HG03457 (cell line): ENCODE measurements around the gene RNU2-1.
"Not testable (repeated sequence)": the region's sequence is repeated elsewhere in the genome, so short reads cannot be mapped to it uniquely, and the experiment has no call there.

ENCODE experiments used
- ATAC-seq: cut with Tn5 transposase; IDR thresholded peaks from one replicate; pipeline ENCODE4 v1.9.1; 2021; ENCODE audit warnings: moderate number of reproducible peaks; ENCODE audit not compliant: unreplicated experiment

Gene RNU2-1

GRCh38 chr17:43216762-43217613 is 16.8 kb downstream of the RNU2-1 start:
- ATAC-seq = no peak

DNA sequence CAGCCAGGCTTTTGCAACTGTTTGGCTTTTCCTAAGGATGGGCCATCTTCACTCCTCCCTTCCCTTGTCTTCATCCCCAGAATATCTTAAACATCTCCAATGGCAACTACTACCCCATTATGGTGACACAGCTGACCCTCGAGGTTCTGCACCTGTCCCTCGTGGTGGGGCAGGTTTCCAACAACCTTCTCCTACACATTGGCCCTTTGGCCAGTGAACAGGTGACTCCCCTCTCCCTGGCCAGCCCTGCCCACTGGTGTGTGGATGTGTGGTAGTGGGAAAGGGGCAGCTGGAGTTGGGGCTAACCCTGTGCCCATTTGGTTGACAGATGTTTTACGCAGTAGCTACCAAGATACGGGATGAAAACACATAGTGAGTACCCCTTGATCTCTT is 17.4 kb downstream of the RNU2-1 start:
- no peak for ATAC-seq

DNA sequence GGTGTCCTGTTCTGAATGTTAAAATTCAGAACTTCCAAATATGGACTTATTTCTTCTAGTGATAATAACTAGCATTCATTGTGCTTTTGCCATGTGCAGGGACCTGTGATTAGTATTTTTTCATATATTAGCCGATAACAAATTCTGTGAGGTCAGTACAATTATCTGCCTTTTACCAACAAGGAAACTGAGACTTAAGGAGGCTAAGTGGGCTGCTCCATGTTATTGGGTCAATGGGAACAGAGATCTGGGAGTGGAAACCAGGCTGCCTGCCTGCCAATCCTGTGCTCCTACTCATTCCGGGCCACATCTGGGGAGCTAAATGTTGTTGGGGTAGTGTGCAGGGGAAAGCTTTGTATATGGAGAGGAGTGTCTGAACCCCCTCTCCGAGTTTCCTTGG is 18.4 kb downstream of the RNU2-1 start:
- no peak for ATAC-seq

DNA sequence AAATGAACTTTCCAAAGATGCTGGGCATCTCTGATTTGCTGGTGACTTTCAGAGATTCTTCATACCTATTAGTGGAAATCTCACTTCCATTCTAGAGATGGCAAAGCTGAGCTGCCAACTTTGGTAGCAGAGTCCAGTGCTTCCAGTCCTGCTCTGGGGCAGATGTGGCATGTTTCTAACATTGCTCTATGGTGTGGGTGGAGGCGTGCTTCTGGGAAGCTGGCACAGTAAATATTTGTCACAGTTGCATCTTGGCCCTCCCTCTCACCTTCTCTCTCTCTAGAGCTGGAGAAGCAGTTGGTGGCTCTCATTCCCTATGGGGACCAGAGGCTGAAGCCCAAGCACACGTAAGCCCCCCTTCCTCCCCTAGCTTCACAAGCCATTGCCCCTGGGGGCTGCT is 20.2 kb downstream of the RNU2-1 start:
- ATAC-seq = no peak

- no peak for ATAC-seq
These were observed 20.9 kb downstream of the RNU2-1 start for GRCh38 chr17:43212641-43213490.

- no peak for ATAC-seq
These were observed 22.0 kb downstream of the RNU2-1 start, which contains the start of gene TMEM106A for GRCh38 chr17:43211480-43212402. TSS of gene TMEM106A (plus strand) at chr17:43211875. CDS start at chr17:43213042, 1,167 bp downstream.

- ATAC-seq = no peak
These were observed 22.7 kb downstream of the RNU2-1 start for GRCh38 chr17:43211123-43211479.

GRCh38 chr17:43210576-43210975 is 23.2 kb downstream of the RNU2-1 start:
- ATAC-seq = no peak

- ATAC-seq = not testable (repeated sequence)
These were observed 30.8 kb downstream of the RNU2-1 start for GRCh38 chr17:43203013-43203412.

DNA sequence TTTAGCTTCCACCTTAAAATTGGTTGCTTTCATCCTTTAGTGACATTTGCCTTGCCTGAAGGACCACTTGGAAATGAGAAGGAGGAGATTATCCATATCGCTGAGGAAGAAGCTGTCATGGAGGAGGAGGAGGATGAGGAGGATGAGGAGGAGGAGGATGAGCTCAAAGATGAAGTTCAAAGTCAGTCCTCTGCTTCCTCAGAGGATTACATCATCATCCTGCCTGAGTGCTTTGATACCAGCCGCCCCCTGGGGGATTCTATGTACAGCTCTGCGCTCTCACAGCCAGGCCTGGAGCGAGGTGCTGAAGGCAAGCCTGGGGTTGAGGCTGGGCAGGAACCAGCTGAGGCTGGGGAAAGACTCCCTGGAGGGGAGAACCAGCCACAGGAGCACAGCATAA is 33.6 kb downstream of the RNU2-1 start:
- ATAC-seq = no peak

- ATAC-seq = no peak
These were observed 34.1 kb downstream of the RNU2-1 start for GRCh38 chr17:43199633-43200032.

DNA sequence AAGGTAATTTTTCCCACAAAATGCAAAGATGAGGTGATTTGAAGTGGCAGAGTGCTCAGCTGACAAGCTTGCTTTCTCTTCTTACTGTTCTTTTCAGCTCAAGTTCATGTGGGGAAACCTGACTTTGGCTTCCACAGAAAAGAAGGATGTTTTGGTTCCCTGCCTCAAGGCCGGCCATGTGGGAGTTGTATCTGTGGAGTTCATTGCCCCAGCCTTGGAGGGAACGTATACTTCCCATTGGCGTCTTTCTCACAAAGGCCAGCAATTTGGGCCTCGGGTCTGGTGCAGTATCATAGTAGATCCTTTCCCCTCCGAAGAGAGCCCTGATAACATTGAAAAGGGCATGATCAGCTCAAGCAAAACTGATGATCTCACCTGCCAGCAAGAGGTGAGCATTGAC is 40.5 kb downstream of the RNU2-1 start:
- ATAC-seq = no peak

DNA sequence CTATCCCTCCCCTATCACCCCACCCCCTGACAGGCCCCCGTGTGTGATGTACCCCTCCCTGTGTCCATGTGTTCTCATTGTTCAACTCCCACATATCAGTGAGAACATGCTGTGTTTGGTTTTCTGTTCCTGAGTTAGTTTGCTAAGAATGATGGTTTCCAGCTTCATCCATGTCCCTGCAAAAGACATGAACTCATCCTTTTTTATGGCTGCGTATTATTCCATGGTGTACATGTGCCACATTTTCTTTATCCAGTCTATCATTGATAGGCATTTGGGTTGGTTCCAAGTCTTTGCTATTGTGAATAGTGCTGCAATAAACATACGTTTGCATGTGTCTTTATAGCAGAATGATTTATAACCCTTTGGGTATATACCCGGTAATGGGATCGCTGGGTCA is 47.1 kb downstream of the RNU2-1 start:
- not testable (repeated sequence) for ATAC-seq

GRCh38 chr17:43183921-43184320 is 49.9 kb downstream of the RNU2-1 start:
- ATAC-seq = no peak
